Measurements from ENCODE around the gene ADAMTSL3. TPM values are rescaled to one million over a fixed set of nuclear protein-coding genes. Genes with fewer than 3 reads are reported as not detected.

ADAMTSL3 gene
- total and polyA plus RNA-seq, 2 experiments from 2014 or later = 0.61 to 0.87 TPM

GRCh38 chr15:83612898-83613635, 40.9 kb upstream of the ADAMTSL3 start:
- H3K9me2 ChIP-seq (ENCODE audit: insufficient read depth) = no peaks in the 10 kb centered on the region
- no peak overlapping the region for H3K4me2 ChIP-seq
- H4K20me1 ChIP-seq (replicated peaks; ENCODE audit: insufficient read depth) = no peaks in the 10 kb centered on the region
- H3K27ac Mint-ChIP-seq = no peak overlapping the region
- TF ChIP-seq EZH2phosphoT487 (IDR thresholded peaks at IDR 0.05; ENCODE audit: unreplicated experiment) (no peak), ZNF462 (CRISPR knock-in tag; IDR thresholded peaks at IDR 0.05) (no peak), ZNF114 (CRISPR knock-in tag; IDR thresholded peaks at IDR 0.05) (no peak), CREB1 (CRISPR knock-in tag; IDR thresholded peaks at IDR 0.05; ENCODE audit: low read depth) (no peak), STAT1 (IDR thresholded peaks at IDR 0.05; ENCODE audit: unreplicated experiment) (no peak), NANOG (IDR thresholded peaks at IDR 0.05; ENCODE audit: borderline replicate concordance) (no peak)
- DNase-seq (ENCODE audit: low spot score) = no peak
- peaks cover 3% of the 10 kb centered on the region for H3K27me3 Mint-ChIP-seq (ENCODE audit: insufficient read depth, low read depth, poor library complexity)
- ATAC-seq = no peak
- no peak overlapping the region for H2AFZ ChIP-seq
- no peaks in the 10 kb centered on the region for H3K4me1 ChIP-seq (ENCODE audit: insufficient read depth)
- no peaks in the 10 kb centered on the region for H3K79me2 ChIP-seq (replicated peaks; ENCODE audit: insufficient read depth)
- H3K27me3 ChIP-seq (ENCODE audit: insufficient read depth) = no peaks in the 10 kb centered on the region
- H3K4me3 Mint-ChIP-seq = no peak overlapping the region
- no peak overlapping the region for H3K27ac ChIP-seq (ENCODE audit: low read depth)
- H3K4me1 Mint-ChIP-seq = no peaks in the 10 kb centered on the region
- no peaks in the 10 kb centered on the region for H3K36me3 ChIP-seq (ENCODE audit: insufficient read depth)
- no peaks in the 10 kb centered on the region for H3F3A ChIP-seq (replicated peaks; ENCODE audit: low read depth)
- H3K9me3 Mint-ChIP-seq = no peaks in the 10 kb centered on the region
- H3K4me3 ChIP-seq = no peak overlapping the region
- no peaks in the 10 kb centered on the region for H3K36me3 Mint-ChIP-seq (ENCODE audit: low read depth)

GRCh38 chr15:83613714-83614113, 40.2 kb upstream of the ADAMTSL3 start:
- Histone ChIP-seq H3F3A (replicated peaks; ENCODE audit: low read depth) (no peaks in the 10 kb centered on the region), H3K9me2 (ENCODE audit: insufficient read depth) (no peaks in the 10 kb centered on the region), H4K20me1 (replicated peaks; ENCODE audit: insufficient read depth) (no peaks in the 10 kb centered on the region), H3K4me1 (ENCODE audit: insufficient read depth) (no peaks in the 10 kb centered on the region), H3K27ac (ENCODE audit: low read depth) (no peak overlapping the region), H3K27me3 (ENCODE audit: insufficient read depth) (no peaks in the 10 kb centered on the region), H3K4me3 (no peak overlapping the region), H3K36me3 (ENCODE audit: insufficient read depth) (no peaks in the 10 kb centered on the region), H3K4me2 (no peak overlapping the region), H2AFZ (no peak overlapping the region), H3K79me2 (replicated peaks; ENCODE audit: insufficient read depth) (no peaks in the 10 kb centered on the region)
- Mint-ChIP-seq H3K9me3 (no peaks in the 10 kb centered on the region), H3K4me3 (no peak overlapping the region), H3K27ac (no peak overlapping the region), H3K36me3 (ENCODE audit: low read depth) (no peaks in the 10 kb centered on the region), H3K27me3 (ENCODE audit: insufficient read depth, low read depth, poor library complexity) (peaks cover 3% of the 10 kb centered on the region), H3K4me1 (no peaks in the 10 kb centered on the region)
- no peak for DNase-seq (ENCODE audit: low spot score)
- ATAC-seq = no peak
- no peak for TF ChIP-seq NANOG (IDR thresholded peaks at IDR 0.05; ENCODE audit: borderline replicate concordance)
- TF ChIP-seq ZNF462 (CRISPR knock-in tag; IDR thresholded peaks at IDR 0.05) = no peak
